NCI-H1105 (cell line): Measurements from ENCODE around the gene SHLD1.
"Not testable (repeated sequence)": the region's sequence is repeated elsewhere in the genome, so short reads cannot be mapped to it uniquely, and the experiment has no call there.

ENCODE experiments used
- DNase-seq: peaks from one replicate; lab custom pipeline; 2025; lab: John Stamatoyannopoulos, UW

The SHLD1 gene

GRCh38 chr20:5781367-5781766 lies 31.2 kb downstream of the SHLD1 start:
- not testable (repeated sequence) for DNase-seq

GRCh38 chr20:5781798-5782750 lies 31.9 kb downstream of the SHLD1 start:
- DNase-seq: no peak

DNA sequence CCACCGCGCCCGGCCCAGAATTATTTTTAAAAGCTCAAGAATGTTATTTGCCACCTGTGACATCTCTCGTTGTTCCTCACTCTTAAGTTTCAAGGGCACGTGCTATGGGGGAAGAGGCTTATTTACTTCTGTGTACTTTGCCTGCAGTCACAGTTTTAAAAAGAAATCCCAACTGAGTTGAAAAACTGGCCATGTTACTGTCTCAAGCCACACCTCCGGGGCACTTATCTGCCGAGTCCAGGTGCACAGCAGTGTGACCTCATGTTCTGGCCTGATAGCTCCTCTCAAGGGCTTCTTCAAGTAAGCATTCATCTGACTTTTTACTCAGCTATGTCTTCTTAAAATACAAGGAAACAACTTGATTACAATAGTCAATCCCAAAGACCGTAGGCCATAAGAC lies 34.5 kb downstream of the SHLD1 start:
- DNase-seq: no peak

- DNase-seq: no peak
Observed at GRCh38 chr20:5785146-5785545, 34.9 kb downstream of the SHLD1 start.

- DNase-seq: no peak
Observed at GRCh38 chr20:5786930-5787795, 37.0 kb downstream of the SHLD1 start.

GRCh38 chr20:5787796-5788165 lies 37.6 kb downstream of the SHLD1 start:
- DNase-seq: no peak

DNA sequence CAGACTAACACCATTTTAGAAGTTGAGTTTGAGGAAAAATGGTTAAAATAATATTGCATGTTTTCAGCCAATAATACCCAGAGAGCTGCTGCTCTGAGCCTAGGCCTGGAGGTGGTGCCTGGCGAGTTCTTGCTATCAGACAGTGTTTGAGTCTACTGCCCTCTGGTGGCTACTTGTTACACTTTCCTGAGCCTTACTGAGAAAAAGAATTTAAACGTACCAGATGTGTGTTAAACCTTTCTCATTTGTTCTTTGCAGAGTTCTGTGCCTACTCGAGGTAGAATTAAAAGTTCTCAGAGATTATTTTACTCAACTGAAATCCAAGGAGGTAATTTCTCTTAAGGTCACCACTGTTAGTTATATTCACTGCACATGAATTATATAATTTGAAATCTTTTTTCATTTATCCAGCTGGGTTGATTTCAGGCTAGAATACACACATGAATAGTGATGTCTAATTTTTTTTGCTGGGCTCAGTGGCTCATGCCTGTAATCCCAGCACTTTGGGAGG lies 38.2 kb downstream of the SHLD1 start:
- DNase-seq: peak; percentile 79

GRCh38 chr20:5789827-5790226 lies 39.6 kb downstream of the SHLD1 start:
- no peak for DNase-seq

DNA sequence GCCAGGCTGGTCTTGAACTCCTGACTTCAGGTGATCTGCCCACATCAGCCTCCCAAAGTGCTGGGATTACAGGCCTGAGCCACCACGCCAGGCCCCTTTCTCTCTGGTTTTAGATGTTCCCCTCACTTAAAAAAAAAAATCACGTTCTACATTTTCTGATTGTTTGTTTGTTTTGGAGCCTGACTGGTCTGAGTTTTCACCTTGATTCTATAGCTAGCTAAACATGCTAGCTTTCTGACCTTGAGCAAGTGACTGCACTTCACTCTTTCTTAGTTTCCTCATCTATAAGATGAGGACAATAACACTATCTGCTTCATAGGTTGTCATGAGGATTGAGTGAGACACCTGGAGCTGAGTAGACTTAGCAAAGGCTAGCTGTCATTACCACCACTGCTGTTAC lies 43.7 kb downstream of the SHLD1 start:
- DNase-seq: no peak

DNA sequence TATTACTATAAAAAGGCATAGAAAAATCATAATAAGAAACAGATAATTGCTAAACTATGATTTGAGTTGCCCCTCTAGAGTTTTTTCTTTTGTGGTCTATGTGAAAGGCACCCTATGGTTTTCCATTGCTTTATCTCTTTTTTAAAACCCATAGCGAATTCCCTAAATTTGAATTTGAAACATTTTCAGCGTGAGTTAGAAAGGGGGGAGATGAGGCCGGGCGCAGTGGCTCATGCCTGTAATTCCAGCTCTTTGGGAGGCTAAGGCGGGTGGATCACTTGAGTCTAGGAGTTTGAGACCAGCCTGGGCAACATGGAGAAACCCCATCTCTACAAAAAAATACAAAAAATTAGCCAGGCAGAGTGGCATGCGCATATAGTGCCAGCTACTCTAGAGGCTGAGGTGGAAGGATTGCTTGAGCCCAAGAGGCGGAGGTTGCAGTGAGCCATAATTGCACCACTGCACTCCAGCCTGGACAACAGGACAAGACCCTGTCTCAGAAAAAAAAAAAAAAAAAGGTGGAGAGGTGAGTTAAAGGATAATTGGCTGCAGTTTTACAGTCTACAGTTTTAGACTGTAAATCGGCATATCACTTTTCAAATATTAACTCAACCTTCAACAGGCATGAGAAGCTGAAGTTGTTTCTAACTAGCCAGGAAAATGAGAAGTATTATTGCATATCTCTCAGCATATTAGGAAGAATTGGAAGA lies 46.3 kb downstream of the SHLD1 start:
- DNase-seq: no peak

- no peak for DNase-seq
Observed at GRCh38 chr20:5797165-5797564, 47.0 kb downstream of the SHLD1 start.

GRCh38 chr20:5797843-5798462 lies 47.8 kb downstream of the SHLD1 start:
- DNase-seq: no peak

GRCh38 chr20:5803754-5804303 lies 53.6 kb downstream of the SHLD1 start:
- DNase-seq: not testable (repeated sequence)

DNA sequence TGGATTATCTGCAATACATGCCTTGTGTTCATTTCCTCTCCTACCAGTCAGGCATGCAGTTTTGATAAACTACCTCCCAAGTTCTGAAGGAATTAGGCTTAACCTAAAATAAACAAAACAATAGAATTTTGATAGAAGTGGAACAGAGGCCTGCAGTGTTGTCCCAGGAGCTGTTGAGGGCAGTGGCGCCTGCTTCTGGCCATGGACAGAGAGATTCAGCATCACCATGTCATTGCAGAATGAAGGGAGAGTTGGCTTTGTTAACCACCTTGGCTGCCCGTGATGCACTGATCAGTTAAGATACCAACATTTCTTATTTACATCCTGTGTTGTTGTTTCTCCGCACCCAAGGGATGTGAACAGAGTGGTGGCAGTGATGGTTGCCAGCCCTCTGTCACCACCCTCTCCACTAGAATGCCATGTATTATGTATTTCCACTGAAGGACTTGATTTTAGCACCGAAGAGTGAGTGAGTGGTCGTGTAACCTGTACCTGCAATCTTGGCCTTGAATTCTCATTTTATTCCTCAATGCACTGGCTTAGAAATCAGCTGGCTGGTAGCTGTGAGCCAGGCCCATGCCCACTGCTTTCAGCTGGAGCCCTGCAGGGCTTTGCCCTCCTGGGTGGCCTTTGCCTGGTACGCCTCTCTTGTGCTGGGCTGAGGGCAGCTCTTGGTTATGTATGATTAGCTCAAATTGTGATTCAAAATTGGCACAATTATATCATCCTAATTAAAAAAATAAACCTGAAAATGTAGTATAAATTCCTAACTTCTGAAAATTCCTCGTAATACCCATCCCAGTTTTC lies 56.5 kb downstream of the SHLD1 start:
- no peak for DNase-seq

- DNase-seq: no peak
Observed at GRCh38 chr20:5807431-5807830, 57.2 kb downstream of the SHLD1 start.

GRCh38 chr20:5808901-5809300 lies 58.7 kb downstream of the SHLD1 start:
- no peak for DNase-seq

DNA sequence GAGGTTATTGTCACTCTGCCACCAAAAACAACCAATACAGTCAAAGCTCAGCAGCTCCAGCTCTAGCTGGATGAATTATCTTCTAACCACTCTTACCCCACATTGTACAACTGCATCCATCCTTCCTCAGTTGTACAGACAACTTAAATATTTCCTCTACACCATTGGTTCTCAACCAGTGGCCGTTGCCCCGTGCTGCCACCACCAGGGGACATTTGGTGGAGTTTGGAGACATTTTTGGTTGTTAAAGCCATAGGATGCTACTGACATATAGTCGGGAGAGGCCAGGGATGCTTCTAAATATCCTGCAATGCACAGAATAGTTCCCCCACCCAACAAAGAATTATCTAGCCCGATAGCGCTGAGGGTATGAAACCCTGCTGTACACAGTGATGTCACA lies 59.3 kb downstream of the SHLD1 start:
- DNase-seq: no peak

- DNase-seq: no peak
Observed at GRCh38 chr20:5810800-5811422, 60.7 kb downstream of the SHLD1 start.

- DNase-seq: no peak
Observed at GRCh38 chr20:5811746-5812145, 61.5 kb downstream of the SHLD1 start.

GRCh38 chr20:5818346-5818681 lies 68.1 kb downstream of the SHLD1 start:
- no peak for DNase-seq
